ENCODE measurements around the gene MMAB. TPM values are rescaled to one million over a fixed set of nuclear protein-coding genes. Genes with fewer than 3 reads are reported as not detected.
"Not testable (repeated sequence)": the region's sequence is repeated elsewhere in the genome, so short reads cannot be mapped to it uniquely, and the experiment has no call there.

Gene MMAB
- total RNA-seq, 2 donors from 2014 or later = 13.9 to 25.5 TPM

GRCh38 chr12:109609342-109609741 is 36.0 kb upstream of the MMAB start:
- Mint-ChIP-seq H3K9me3 (no peaks in the 10 kb centered on the region), H3K27ac (no peak overlapping the region), H3K36me3 (ENCODE audit: insufficient read depth in 2 of 2) (no peaks in the 10 kb centered on the region)

DNA sequence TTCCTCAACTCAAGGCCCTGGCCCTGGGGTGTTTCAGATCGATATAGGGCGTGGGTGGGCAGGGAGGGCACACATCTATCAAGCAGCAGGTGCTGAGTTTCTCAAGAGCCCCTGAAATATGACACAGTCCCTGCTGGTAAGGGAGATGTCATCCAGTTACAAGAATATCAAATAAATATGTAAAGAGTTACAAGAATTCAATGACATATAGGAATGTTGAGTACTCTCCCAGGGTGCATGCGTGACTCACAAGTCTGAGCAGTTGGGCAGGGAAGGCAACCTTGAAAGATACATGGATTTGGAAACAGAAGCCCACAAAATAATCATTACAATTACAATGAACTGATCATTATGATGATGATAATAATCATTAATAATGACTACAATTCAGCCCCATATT is 35.5 kb upstream of the MMAB start:
- H3K27me3 Mint-ChIP-seq (ENCODE audit: low read depth) = peaks cover 29% of the 10 kb centered on the region
- no peaks in the 10 kb centered on the region for H3K9me3 Mint-ChIP-seq
- no peaks in the 10 kb centered on the region for H3K4me1 Mint-ChIP-seq (ENCODE audit: low read depth)
- DNase-seq = no peak
- no peak for ATAC-seq (replicated peaks in 1 of 2)
- H3K27ac Mint-ChIP-seq = no peak overlapping the region
- H3K36me3 Mint-ChIP-seq (ENCODE audit: insufficient read depth in 2 of 2) = no peaks in the 10 kb centered on the region
- H3K4me3 Mint-ChIP-seq = no peak overlapping the region

More at GRCh38 chr12:109609342-109609741, 36.0 kb upstream of the MMAB start:
- Mint-ChIP-seq H3K27me3 (ENCODE audit: low read depth) (peaks cover 31% of the 10 kb centered on the region), H3K4me1 (ENCODE audit: low read depth) (no peaks in the 10 kb centered on the region), H3K4me3 (no peak overlapping the region)
- DNase-seq (no peak), ATAC-seq (replicated peaks in 1 of 2) (no peak)

DNA sequence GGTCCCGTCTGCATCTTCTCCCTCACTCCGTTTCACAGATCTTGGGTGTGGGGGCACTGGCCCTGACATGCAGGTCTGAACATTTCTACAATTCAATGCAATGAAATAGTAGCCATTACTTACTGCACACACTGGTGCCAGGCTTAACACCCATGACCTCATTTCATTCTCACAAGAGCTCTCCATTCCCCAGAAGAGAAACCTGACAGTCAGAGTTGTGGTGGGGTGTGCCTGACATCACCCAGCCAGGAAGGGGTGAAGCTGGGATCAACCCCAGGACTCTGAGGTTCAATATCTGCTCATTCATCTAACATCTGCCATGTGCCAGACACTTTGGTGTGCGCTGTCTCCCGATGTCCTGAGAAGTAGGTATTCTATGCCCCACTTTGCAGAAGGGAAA is 35.0 kb upstream of the MMAB start:
- Mint-ChIP-seq H3K36me3 (ENCODE audit: insufficient read depth in 2 of 2) (no peaks in the 10 kb centered on the region), H3K27ac (no peak overlapping the region), H3K4me1 (ENCODE audit: low read depth) (no peaks in the 10 kb centered on the region), H3K4me3 (no peak overlapping the region), H3K9me3 (no peaks in the 10 kb centered on the region), H3K27me3 (ENCODE audit: low read depth) (peaks cover 23% of the 10 kb centered on the region)
- DNase-seq = no peak
- ATAC-seq (replicated peaks in 1 of 2) = peak in 1 of 2 donors; percentile 28

- no peak for DNase-seq
- ATAC-seq (replicated peaks in 1 of 2) = no peak
- Mint-ChIP-seq H3K4me1 (ENCODE audit: low read depth) (no peaks in the 10 kb centered on the region), H3K27me3 (ENCODE audit: low read depth) (peaks cover 17% of the 10 kb centered on the region), H3K4me3 (no peak overlapping the region), H3K36me3 (ENCODE audit: insufficient read depth in 2 of 2) (no peaks in the 10 kb centered on the region), H3K27ac (no peak overlapping the region), H3K9me3 (no peaks in the 10 kb centered on the region)
Measured at GRCh38 chr12:109607618-109608017, 34.3 kb upstream of the MMAB start.

DNA sequence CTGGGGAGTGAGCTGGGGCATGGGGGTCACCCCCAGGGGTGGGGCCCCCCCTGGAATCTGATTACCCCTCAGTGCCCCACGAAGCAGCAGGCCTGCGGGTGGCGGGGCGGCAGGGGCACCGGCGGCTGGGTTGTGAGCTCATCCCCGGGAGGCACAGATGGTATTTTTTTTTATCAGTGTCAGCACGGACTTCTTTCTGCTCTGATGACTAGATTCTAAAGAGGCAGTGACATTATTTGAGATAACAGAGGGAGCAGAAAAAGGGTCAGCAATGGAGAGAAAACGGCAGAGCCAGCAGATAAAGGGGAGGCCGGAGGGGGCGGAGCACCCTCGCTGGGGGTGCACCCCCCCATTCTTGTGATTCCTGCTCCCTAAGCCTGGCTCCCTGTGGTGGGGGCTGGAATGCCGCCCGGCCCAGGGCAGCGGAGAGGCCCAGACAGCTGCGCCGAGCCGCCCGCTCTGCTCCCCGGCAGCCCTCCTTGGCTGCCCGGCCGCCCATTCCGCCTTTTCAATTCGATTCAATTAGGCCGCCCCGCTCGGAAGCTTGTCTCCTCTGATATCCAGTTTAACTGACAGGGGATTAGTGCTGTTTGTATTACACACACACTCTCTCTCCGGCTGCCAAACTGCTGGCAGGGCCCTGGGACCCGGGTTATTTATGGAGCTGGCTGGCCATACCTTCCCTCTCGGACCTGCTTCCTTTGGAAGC is 33.2 kb upstream of the MMAB start:
- no peaks in the 10 kb centered on the region for H3K9me3 Mint-ChIP-seq
- ATAC-seq (replicated peaks in 1 of 2) (no peak), DNase-seq (no peak)
- no peak overlapping the region for H3K27ac Mint-ChIP-seq
- no peak overlapping the region for H3K4me3 Mint-ChIP-seq
- H3K36me3 Mint-ChIP-seq (ENCODE audit: insufficient read depth in 2 of 2) = no peaks in the 10 kb centered on the region
- peaks cover 17% of the 10 kb centered on the region for H3K27me3 Mint-ChIP-seq (ENCODE audit: low read depth)
- no peaks in the 10 kb centered on the region for H3K4me1 Mint-ChIP-seq (ENCODE audit: low read depth)

DNA sequence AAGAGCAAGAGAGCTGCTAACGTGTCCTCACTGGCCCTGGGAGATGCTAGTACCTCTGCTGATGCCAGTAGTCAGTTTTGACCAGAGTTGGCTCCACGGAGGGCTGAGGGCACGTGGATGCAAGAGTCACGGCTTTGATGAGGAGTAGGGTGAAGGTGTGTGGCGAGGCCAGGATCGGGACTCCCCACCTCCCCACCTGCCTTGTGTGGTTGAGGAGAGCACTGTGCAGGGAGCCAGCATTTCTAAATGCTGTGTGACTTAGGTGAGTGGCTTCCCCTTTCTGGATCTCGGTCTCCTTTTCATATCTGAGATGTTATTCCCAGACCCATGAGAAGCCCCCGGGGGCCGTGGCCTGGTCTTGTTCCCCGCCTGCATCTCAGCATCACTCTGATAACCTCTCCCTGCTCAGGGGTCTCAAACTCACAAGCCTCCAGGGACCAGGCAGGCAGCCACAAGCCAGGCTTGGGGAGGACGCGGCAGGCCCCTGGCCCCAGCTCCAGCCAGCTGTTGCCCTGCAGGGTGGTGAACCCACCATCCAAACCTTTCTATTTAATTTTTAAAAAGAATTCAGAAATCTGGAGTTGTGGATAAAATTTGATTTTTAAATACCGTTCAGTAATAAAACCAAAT is 32.4 kb upstream of the MMAB start:
- H3K9me3 Mint-ChIP-seq = no peaks in the 10 kb centered on the region
- H3K27ac Mint-ChIP-seq = no peak overlapping the region
- H3K27me3 Mint-ChIP-seq (ENCODE audit: low read depth) = peaks cover 17% of the 10 kb centered on the region
- H3K4me1 Mint-ChIP-seq (ENCODE audit: low read depth) = no peaks in the 10 kb centered on the region
- H3K4me3 Mint-ChIP-seq = no peak overlapping the region
- DNase-seq = no peak
- ATAC-seq (replicated peaks in 1 of 2) = no peak
- no peaks in the 10 kb centered on the region for H3K36me3 Mint-ChIP-seq (ENCODE audit: insufficient read depth in 2 of 2)

- H3K9me3 Mint-ChIP-seq = no peaks in the 10 kb centered on the region
- no peak for ATAC-seq (replicated peaks in 1 of 2)
- no peaks in the 10 kb centered on the region for H3K4me1 Mint-ChIP-seq (ENCODE audit: low read depth)
- no peak overlapping the region for H3K4me3 Mint-ChIP-seq
- H3K36me3 Mint-ChIP-seq (ENCODE audit: insufficient read depth in 2 of 2) = no peaks in the 10 kb centered on the region
- peaks cover 17% of the 10 kb centered on the region for H3K27me3 Mint-ChIP-seq (ENCODE audit: low read depth)
- DNase-seq = no peak
- H3K27ac Mint-ChIP-seq = no peak overlapping the region
Measured at GRCh38 chr12:109605016-109605415, 31.7 kb upstream of the MMAB start.

- DNase-seq = no peak
- H3K4me3 Mint-ChIP-seq = no peak overlapping the region
- H3K27me3 Mint-ChIP-seq (ENCODE audit: low read depth) = peaks cover 17% of the 10 kb centered on the region
- H3K4me1 Mint-ChIP-seq (ENCODE audit: low read depth) = no peaks in the 10 kb centered on the region
- no peak for ATAC-seq (replicated peaks in 1 of 2)
- no peaks in the 10 kb centered on the region for H3K36me3 Mint-ChIP-seq (ENCODE audit: insufficient read depth in 2 of 2)
- H3K27ac Mint-ChIP-seq = no peak overlapping the region
- H3K9me3 Mint-ChIP-seq = no peaks in the 10 kb centered on the region
Measured at GRCh38 chr12:109604132-109604585, 30.9 kb upstream of the MMAB start.

- H3K27ac Mint-ChIP-seq; ATAC-seq (replicated peaks in 1 of 2); H3K9me3 Mint-ChIP-seq; DNase-seq; H3K4me3 Mint-ChIP-seq; H3K36me3 Mint-ChIP-seq (ENCODE audit: insufficient read depth in 2 of 2); H3K27me3 Mint-ChIP-seq (ENCODE audit: low read depth): not testable (repeated sequence)
- H3K4me1 Mint-ChIP-seq (ENCODE audit: low read depth) = peaks cover 12% of the 10 kb centered on the region
Measured at GRCh38 chr12:109602132-109602531, 28.8 kb upstream of the MMAB start.

GRCh38 chr12:109601557-109601956 is 28.3 kb upstream of the MMAB start:
- Mint-ChIP-seq H3K9me3 (no peaks in the 10 kb centered on the region), H3K27ac (no peak overlapping the region), H3K4me1 (ENCODE audit: low read depth) (peaks cover 14% of the 10 kb centered on the region), H3K27me3 (ENCODE audit: low read depth) (no peaks in the 10 kb centered on the region), H3K4me3 (no peak overlapping the region), H3K36me3 (ENCODE audit: insufficient read depth in 2 of 2) (no peaks in the 10 kb centered on the region)
- ATAC-seq (replicated peaks in 1 of 2) (no peak), DNase-seq (no peak)

- H3K27ac Mint-ChIP-seq = no peak overlapping the region
- H3K4me1 Mint-ChIP-seq (ENCODE audit: low read depth) = peaks cover 14% of the 10 kb centered on the region
- DNase-seq = no peak
- H3K9me3 Mint-ChIP-seq = no peaks in the 10 kb centered on the region
- no peak for ATAC-seq (replicated peaks in 1 of 2)
- H3K36me3 Mint-ChIP-seq (ENCODE audit: insufficient read depth in 2 of 2) = no peaks in the 10 kb centered on the region
- H3K4me3 Mint-ChIP-seq = no peak overlapping the region
- H3K27me3 Mint-ChIP-seq (ENCODE audit: low read depth) = no peaks in the 10 kb centered on the region
Measured at GRCh38 chr12:109600995-109601394, 27.7 kb upstream of the MMAB start.

- H3K27ac Mint-ChIP-seq = no peak overlapping the region
- no peaks in the 10 kb centered on the region for H3K36me3 Mint-ChIP-seq (ENCODE audit: insufficient read depth in 2 of 2)
- H3K27me3 Mint-ChIP-seq (ENCODE audit: low read depth) = no peaks in the 10 kb centered on the region
- H3K4me3 Mint-ChIP-seq = no peak overlapping the region
- no peaks in the 10 kb centered on the region for H3K9me3 Mint-ChIP-seq
- DNase-seq (no peak), ATAC-seq (replicated peaks in 1 of 2) (no peak)
- H3K4me1 Mint-ChIP-seq (ENCODE audit: low read depth) = peaks cover 18% of the 10 kb centered on the region
Measured at GRCh38 chr12:109600481-109600880, 27.2 kb upstream of the MMAB start.

DNA sequence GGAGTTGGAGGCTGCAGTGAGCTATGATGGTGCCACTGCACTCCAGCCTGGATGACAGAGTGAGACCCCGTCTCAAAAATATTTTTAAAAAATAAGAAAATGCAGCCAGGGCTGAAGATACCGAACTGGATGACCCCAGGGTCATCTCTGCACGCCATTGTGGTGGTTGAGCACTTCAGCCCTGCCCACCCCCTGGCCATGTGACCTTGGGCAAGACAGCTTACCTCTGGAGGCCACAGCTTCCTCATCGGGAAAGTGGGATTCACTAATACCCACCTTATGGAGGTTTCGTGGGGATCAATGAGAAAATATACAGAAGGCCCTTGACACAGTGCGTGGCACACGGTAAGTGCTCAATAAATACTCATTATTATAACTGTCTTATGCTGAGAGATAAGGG is 25.8 kb upstream of the MMAB start:
- no peak for DNase-seq
- no peaks in the 10 kb centered on the region for H3K27me3 Mint-ChIP-seq (ENCODE audit: low read depth)

GRCh38 chr12:109598428-109598854 is 25.1 kb upstream of the MMAB start:
- Mint-ChIP-seq H3K36me3 (ENCODE audit: insufficient read depth in 2 of 2) (peaks cover 0 to 2% of the 10 kb centered on the region in 2 donors), H3K27ac (no peak overlapping the region), H3K9me3 (no peaks in the 10 kb centered on the region), H3K4me3 (no peak overlapping the region), H3K4me1 (ENCODE audit: low read depth) (peaks cover 30% of the 10 kb centered on the region), H3K27me3 (ENCODE audit: low read depth) (no peaks in the 10 kb centered on the region)
- ATAC-seq (replicated peaks in 1 of 2) (no peak), DNase-seq (no peak)

More for the DNA sequence above, 25.8 kb upstream of the MMAB start:
- no peaks in the 10 kb centered on the region for H3K9me3 Mint-ChIP-seq
- H3K4me1 Mint-ChIP-seq (ENCODE audit: low read depth) = peaks cover 30% of the 10 kb centered on the region
- no peak for ATAC-seq (replicated peaks in 1 of 2)
- no peak overlapping the region for H3K27ac Mint-ChIP-seq
- H3K36me3 Mint-ChIP-seq (ENCODE audit: insufficient read depth in 2 of 2) = no peaks in the 10 kb centered on the region
- H3K4me3 Mint-ChIP-seq = no peak overlapping the region
